Neutrophil (primary cell): Measurements from ENCODE around the gene PDK2.

Experiments used
- H3K27ac ChIP-seq: fragments of 200-600 bp; sonication (generic); 2 replicates; pipeline ENCODE4 v1.5.1; 2016; ENCODE audit warnings: mild to moderate bottlenecking, moderate library complexity
- H3K27me3 ChIP-seq: fragments of 200-600 bp; sonication (generic); 2 replicates; pipeline ENCODE4 v1.6.0; 2016; ENCODE audit warnings: mild to moderate bottlenecking
- H3K36me3 ChIP-seq: fragments of 200-600 bp; sonication (generic); 2 replicates; pipeline ENCODE4 v1.5.1; 2017
- H3K4me1 ChIP-seq, 2 experiments: fragments of 200-600 bp in 1 of 2; sonication (generic) in 1 of 2; 1 replicate in 1 of 2; 2 replicates in 1 of 2; pipeline versions ENCODE4 v1.5.1 to v1.6.1; 2013 to 2016; ENCODE audit warnings: low read depth in 1 of 2, low read length in 1 of 2, mild to moderate bottlenecking in 1 of 2, moderate library complexity in 1 of 2; ENCODE audit not compliant: control insufficient read depth in 1 of 2, insufficient read depth in 1 of 2
- H3K4me3 ChIP-seq, 2 experiments: fragments of 200-600 bp in 1 of 2; sonication (generic) in 1 of 2; 1 replicate in 1 of 2; 2 replicates in 1 of 2; pipeline ENCODE4 v1.5.1; 2013 to 2016; ENCODE audit warnings: low read depth in 1 of 2, low read length in 1 of 2, mild to moderate bottlenecking in 1 of 2, moderate library complexity in 1 of 2
- H3K9me3 ChIP-seq: fragments of 200-600 bp; sonication (generic); 2 replicates; pipeline ENCODE4 v1.5.1; 2016
- TF ChIP-seq, protein P1 (sequence below): fragments of 200-600 bp; sonication (generic); IDR thresholded peaks from 2 replicates; pipeline ENCODE4 v1.5.1; 2016; ENCODE audit warnings: antibody characterized with exemption

PDK2 gene

DNA sequence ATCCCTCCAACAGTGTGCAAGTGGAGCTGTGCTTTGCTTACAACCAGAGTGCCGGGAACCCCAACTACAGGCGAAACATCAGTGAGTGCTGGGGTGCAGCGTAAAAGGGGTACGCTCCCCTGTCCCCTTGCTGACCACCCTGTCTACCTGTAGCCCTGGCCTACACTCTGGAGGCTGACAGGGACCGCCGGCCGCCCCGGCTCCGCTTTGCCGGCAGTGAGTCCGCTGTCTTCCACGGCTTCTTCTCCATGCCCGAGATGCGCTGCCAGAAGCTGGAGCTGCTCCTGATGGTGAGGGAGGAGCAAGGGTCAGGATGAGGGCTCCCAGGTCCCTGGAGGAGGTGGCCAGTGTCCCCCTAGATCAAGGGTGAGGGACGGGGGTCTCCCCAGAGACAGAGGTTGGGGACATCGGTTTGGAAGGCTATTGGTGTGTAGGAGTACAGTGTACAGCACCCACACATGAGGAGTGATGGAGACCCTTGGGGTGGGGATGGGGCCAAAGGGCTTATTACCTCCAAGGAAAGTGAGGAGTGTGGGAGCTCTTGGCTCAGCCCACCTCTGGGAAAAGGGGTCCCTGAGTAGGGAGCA is 19.6 kb upstream of the PDK2 start:
- H3K27ac ChIP-seq: no peak overlapping the region
- no peak overlapping the region for H3K4me3 ChIP-seq
- TF ChIP-seq, protein P1, sequence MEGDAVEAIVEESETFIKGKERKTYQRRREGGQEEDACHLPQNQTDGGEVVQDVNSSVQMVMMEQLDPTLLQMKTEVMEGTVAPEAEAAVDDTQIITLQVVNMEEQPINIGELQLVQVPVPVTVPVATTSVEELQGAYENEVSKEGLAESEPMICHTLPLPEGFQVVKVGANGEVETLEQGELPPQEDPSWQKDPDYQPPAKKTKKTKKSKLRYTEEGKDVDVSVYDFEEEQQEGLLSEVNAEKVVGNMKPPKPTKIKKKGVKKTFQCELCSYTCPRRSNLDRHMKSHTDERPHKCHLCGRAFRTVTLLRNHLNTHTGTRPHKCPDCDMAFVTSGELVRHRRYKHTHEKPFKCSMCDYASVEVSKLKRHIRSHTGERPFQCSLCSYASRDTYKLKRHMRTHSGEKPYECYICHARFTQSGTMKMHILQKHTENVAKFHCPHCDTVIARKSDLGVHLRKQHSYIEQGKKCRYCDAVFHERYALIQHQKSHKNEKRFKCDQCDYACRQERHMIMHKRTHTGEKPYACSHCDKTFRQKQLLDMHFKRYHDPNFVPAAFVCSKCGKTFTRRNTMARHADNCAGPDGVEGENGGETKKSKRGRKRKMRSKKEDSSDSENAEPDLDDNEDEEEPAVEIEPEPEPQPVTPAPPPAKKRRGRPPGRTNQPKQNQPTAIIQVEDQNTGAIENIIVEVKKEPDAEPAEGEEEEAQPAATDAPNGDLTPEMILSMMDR: no peak
- H3K4me1 ChIP-seq: no peaks in the 10 kb centered on the region
- H3K9me3 ChIP-seq: no peaks in the 10 kb centered on the region
- H3K36me3 ChIP-seq: no peaks in the 10 kb centered on the region
- no peaks in the 10 kb centered on the region for H3K27me3 ChIP-seq

DNA sequence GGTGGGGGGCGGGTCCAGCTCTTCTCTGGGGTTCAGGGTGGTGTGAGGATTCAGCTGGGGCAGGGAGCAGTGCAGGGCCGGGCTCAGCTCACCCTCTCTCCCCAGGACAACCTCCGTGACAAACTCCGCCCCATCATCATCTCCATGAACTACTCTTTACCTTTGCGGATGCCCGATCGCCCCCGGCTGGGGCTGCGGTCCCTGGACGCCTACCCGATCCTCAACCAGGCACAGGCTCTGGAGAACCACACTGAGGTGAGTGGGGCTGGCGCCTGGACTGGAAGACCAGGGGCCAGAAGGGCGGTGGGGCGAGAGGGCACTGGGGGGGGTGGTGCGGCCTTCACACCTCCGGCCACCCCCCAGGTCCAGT is 18.9 kb upstream of the PDK2 start:
- no peaks in the 10 kb centered on the region for H3K36me3 ChIP-seq
- no peaks in the 10 kb centered on the region for H3K9me3 ChIP-seq

DNA sequence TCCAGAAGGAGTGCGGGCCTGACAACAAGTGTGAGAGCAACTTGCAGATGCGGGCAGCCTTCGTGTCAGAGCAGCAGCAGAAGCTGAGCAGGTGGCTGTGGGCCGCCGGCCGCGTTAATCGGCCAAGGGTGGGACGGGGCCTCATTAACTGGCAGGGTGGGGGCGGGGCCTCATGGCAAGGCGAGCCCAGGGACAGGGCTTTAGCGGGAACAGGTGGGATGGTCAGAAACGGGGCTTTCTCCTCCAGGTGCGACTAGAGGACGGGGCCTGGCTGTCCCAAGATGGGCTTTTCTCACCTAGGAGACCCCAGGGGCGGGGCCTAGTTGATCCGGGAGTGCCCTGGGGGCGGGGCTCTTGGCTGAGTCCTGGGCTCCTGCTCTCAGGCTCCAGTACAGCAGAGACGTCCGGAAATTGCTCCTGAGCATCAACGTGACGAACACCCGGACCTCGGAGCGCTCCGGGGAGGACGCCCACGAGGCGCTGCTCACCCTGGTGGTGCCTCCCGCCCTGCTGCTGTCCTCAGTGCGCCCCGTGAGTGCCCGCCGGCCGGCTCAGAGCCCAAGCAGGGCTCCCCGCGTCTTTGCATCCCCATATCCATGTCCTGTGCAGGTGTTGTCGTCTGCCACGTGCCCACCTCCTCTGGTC is 18.4 kb upstream of the PDK2 start:
- TF ChIP-seq, protein P1: no peak
- no peak overlapping the region for H3K4me3 ChIP-seq
- no peaks in the 10 kb centered on the region for H3K27me3 ChIP-seq
- H3K4me1 ChIP-seq: no peaks in the 10 kb centered on the region
- H3K27ac ChIP-seq: no peak overlapping the region
- no peaks in the 10 kb centered on the region for H3K9me3 ChIP-seq
- no peaks in the 10 kb centered on the region for H3K36me3 ChIP-seq

More for the DNA sequence above, 18.9 kb upstream of the PDK2 start:
- Histone ChIP-seq H3K4me1 (no peaks in the 10 kb centered on the region), H3K27me3 (no peaks in the 10 kb centered on the region), H3K4me3 (no peak overlapping the region), H3K27ac (no peak overlapping the region)
- TF ChIP-seq, protein P1: no peak

DNA sequence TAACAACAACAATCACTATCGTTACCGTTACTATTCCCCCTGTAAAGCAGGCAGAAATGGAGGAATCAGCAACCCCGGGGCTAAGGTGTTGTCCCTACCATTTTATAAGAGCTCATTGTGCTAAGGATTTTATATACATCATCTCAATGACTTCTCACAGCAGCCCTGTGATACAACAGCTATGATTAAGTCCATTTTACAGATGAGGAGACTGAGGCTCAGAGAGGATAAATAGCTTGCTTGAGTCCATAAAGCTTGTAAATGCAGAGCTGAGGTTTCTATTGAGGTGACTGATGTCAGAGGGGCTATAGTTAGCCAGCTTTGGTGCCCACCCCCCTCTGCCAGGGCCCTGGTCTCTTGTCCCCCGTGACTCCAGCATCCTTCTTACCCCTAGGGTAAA is 16.7 kb upstream of the PDK2 start:
- H3K9me3 ChIP-seq: no peaks in the 10 kb centered on the region
- no peaks in the 10 kb centered on the region for H3K4me1 ChIP-seq
- H3K27me3 ChIP-seq: peaks cover 4% of the 10 kb centered on the region
- no peak overlapping the region for H3K4me3 ChIP-seq
- H3K36me3 ChIP-seq: no peaks in the 10 kb centered on the region
- no peak overlapping the region for H3K27ac ChIP-seq
- TF ChIP-seq, protein P1: no peak

DNA sequence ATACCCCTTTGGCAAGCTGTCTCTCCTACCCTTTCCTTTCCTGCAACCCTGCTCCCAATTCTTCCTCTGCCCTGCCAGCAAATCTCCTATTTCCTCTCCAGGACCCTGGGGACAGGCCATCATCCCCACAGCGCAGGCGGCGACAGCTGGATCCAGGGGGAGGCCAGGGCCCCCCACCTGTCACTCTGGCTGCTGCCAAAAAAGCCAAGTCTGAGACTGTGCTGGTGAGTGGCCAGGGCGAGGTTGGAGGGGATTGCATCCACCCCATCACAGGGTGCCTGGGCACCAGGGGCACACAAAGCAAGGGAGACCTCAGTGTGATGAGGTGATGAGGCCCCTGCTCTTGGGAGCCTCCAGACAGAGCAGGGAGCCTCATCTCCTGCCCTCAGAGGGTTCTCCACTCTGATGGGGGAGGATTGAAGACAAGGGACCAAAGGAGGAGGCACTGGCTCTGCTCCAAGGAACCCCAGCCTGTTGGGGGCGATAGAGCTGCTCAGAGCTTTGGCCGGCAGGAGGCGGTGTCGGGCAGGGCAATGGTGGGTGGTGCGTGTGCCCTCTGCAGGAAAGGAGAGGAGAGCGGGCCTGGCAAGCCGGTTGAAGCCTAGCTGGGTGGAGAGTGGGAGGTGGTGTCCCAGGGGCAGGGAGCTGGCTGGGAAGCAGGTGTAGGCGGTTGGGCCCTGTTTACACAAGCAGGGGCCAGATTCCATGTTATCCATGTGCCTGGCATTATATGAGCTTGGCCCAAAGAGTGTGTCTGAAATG is 15.6 kb upstream of the PDK2 start:
- Histone ChIP-seq H3K9me3 (no peaks in the 10 kb centered on the region), H3K4me3 (no peak overlapping the region), H3K27me3 (peaks cover 4% of the 10 kb centered on the region), H3K4me1 (no peaks in the 10 kb centered on the region), H3K27ac (no peak overlapping the region), H3K36me3 (no peaks in the 10 kb centered on the region)
- TF ChIP-seq, protein P1: no peak
